ENCODE data around the gene UQCRH. TPM values are rescaled to one million over a fixed set of nuclear protein-coding genes. Genes with fewer than 3 reads are reported as not detected.

UQCRH gene
- polyA plus RNA-seq, 4 donors = 240 to 421 (median 378) TPM

Other genes starting within 250 kb of the UQCRH start
- 10 to 100 TPM; 23.1 to 38.3 (median 25.4) TPM for gene PIK3R3, start 171.1 kb upstream of the UQCRH start, polyA plus RNA-seq (ENCODE audit: insufficient read length in 4 of 4)
- gene TSPAN1, start 128.6 kb upstream of the UQCRH start, polyA plus RNA-seq (ENCODE audit: insufficient read length in 4 of 4) = 10 to 100 TPM in 3 of 4 donors, 1 to 10 TPM in 1; 1.6 to 88.0 (median 72.3) TPM
- gene P3R3URF, start 127.2 kb upstream of the UQCRH start, polyA plus RNA-seq (ENCODE audit: insufficient read length in 4 of 4) = not detected
- 10 to 100 TPM; 57.4 to 99.2 (median 71.4) TPM for gene POMGNT1, start 105.3 kb upstream of the UQCRH start, polyA plus RNA-seq (ENCODE audit: insufficient read length in 4 of 4)
- gene LURAP1, start 100.4 kb upstream of the UQCRH start, polyA plus RNA-seq (ENCODE audit: insufficient read length in 4 of 4) = 1 to 10 TPM; 1.9 to 6.5 (median 2.9) TPM
- gene RAD54L, start 55.9 kb upstream of the UQCRH start, polyA plus RNA-seq (ENCODE audit: insufficient read length in 4 of 4) = 10 to 100 TPM in 3 of 4 donors, 1 to 10 TPM in 1; 9.2 to 15.7 (median 11.8) TPM
- 10 to 100 TPM; 68.7 to 93.8 (median 83.4) TPM for gene LRRC41, start 82 bp upstream of the UQCRH start, polyA plus RNA-seq (ENCODE audit: insufficient read length in 4 of 4)
- 10 to 100 TPM; 15.6 to 31.0 (median 26.0) TPM for gene NSUN4, start 37.1 kb downstream of the UQCRH start, polyA plus RNA-seq (ENCODE audit: insufficient read length in 4 of 4)
- 10 to 100 TPM in 3 of 4 donors, 1 to 10 TPM in 1; 7.6 to 31.1 (median 21.0) TPM for gene FAAH, start 90.6 kb downstream of the UQCRH start, polyA plus RNA-seq (ENCODE audit: insufficient read length in 4 of 4)
- under 1 TPM in 1 of 4 donors, not detected in 3; 0.12 TPM for gene DMBX1, start 186.1 kb downstream of the UQCRH start, polyA plus RNA-seq (ENCODE audit: insufficient read length in 4 of 4)
- gene KNCN, start 247.9 kb downstream of the UQCRH start, polyA plus RNA-seq (ENCODE audit: insufficient read length in 4 of 4) = not detected

Data from left renal pelvis (tissue), 4 donors.